NCI-H69 (cell line): ENCODE data around the gene KLHDC10.
"Not testable (repeated sequence)": the region's sequence is repeated elsewhere in the genome, so short reads cannot be mapped to it uniquely, and the experiment has no call there.

ENCODE experiments used
- DNase-seq: peaks from one replicate; lab custom pipeline; 2025; lab: John Stamatoyannopoulos, UW

KLHDC10 gene, protein sequence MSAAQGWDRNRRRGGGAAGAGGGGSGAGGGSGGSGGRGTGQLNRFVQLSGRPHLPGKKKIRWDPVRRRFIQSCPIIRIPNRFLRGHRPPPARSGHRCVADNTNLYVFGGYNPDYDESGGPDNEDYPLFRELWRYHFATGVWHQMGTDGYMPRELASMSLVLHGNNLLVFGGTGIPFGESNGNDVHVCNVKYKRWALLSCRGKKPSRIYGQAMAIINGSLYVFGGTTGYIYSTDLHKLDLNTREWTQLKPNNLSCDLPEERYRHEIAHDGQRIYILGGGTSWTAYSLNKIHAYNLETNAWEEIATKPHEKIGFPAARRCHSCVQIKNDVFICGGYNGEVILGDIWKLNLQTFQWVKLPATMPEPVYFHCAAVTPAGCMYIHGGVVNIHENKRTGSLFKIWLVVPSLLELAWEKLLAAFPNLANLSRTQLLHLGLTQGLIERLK

DNA sequence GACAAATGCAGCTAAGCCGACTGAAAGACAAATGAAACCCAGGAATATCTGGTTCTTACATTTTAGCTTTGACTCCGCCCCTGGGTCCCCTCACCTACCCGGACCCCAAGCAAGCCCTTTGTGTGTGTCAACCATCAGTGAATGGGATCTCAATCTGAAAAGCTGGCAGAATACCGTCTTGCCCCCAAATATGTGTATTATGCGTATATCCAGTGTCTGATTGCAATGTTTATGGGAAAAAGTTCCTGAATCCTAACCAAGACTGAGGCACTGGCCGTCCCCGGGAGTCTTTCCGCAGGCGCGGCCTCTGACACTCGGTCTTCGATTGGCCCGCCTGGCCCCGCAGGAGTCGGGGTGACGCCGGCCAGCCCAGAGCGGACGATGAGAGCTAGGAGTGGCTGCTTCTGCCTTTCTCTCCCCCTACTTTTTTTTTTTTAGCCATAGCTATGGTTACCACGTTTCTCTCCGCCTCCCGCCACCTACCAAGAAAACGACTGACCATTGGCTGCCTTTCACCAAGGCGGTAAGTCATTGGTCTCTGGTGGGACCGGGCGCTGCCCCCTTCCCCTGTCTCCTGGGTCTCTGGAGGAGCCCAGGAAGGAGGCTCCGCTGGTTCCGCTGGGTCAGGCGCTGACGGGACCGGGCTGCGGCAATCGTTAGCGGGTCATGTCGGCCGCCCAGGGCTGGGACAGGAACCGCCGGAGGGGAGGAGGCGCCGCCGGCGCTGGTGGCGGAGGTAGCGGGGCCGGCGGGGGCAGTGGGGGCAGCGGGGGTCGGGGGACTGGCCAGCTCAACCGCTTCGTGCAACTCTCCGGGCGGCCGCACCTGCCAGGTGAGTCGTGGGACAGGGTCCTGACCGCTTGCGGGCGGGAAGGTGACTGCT, at the start of gene KLHDC10:
Gene KLHDC10, plus strand, starts transcription at position 557 of the 883 bp plus-strand sequence. Its CDS starts 110 bp downstream, at position 667.
- peak; percentile 99 for DNase-seq

GRCh38 chr7:130021105-130021834, 49.1 kb upstream of the KLHDC10 start:
- no peak for DNase-seq

DNA sequence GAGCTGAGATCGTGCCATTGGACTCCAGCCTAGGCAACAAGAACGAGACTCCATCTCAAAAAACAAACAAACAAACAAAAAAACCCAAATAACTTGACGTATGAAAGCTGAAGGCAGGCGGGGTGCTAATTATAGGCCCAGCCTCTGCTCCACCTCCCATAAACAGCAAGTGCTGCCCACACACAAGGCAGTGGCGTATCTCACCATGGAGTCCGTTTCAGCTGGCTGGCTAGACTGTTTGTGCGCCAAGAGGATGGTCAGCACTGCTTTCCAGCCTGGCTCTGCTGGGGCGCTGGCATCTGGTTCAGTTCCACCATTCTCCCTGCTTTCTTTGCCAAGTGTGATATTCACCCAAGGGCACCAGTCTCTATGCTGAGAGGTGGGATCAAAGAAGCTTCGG, 48.2 kb upstream of the KLHDC10 start:
- DNase-seq = peak; percentile 19

- peak; percentile 26 for DNase-seq
Observed at GRCh38 chr7:130022623-130023175, 47.6 kb upstream of the KLHDC10 start.

DNA sequence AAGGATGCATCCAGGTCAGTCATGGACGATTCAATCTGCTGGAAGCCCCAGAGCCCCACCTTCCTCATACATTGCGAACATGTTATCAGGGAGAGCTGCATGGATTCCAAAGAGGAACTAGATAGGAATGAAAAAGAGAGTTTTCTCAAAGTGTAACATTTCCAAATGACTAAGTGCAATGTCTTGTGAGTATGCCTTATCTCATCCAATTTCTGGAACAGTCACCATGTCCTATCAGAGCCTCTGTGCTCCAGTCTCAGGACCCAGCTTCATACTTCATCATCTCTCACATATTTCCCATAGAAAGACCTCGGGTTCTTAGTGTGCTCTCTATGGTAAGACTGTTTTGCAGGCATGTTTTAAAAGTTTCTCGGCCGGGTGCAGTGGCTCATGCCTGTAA, 45.9 kb upstream of the KLHDC10 start:
- no peak for DNase-seq

- no peak for DNase-seq
Observed at GRCh38 chr7:130032698-130033097, 37.6 kb upstream of the KLHDC10 start.

DNA sequence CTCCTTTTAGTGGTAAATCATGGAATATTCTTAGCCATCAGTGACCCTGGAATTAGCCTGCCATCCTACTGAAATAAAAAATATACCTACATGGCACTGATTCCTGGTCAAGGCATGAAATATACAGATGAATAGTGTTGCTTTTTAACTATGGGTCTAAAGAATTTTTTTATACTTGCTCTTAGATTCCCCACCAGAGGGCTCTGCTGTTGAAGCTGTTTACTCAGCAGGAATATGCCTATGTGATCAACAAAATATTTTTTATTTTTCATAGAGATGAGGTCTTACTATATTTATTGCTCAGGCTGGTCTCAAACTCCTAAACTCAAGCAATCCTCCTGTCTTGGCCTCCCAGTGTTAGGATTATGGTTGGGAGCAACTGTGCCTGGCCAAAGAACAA, 32.6 kb upstream of the KLHDC10 start:
- peak; percentile 17 for DNase-seq

- DNase-seq = no peak
Observed at GRCh38 chr7:130040576-130040975, 29.8 kb upstream of the KLHDC10 start.

- DNase-seq = no peak
Observed at GRCh38 chr7:130047831-130048230, 22.5 kb upstream of the KLHDC10 start.

GRCh38 chr7:130048906-130049305, 21.4 kb upstream of the KLHDC10 start:
- no peak for DNase-seq

GRCh38 chr7:130052250-130052649, 18.1 kb upstream of the KLHDC10 start:
- not testable (repeated sequence) for DNase-seq

- not testable (repeated sequence) for DNase-seq
Observed at GRCh38 chr7:130055198-130055597, 15.1 kb upstream of the KLHDC10 start.

DNA sequence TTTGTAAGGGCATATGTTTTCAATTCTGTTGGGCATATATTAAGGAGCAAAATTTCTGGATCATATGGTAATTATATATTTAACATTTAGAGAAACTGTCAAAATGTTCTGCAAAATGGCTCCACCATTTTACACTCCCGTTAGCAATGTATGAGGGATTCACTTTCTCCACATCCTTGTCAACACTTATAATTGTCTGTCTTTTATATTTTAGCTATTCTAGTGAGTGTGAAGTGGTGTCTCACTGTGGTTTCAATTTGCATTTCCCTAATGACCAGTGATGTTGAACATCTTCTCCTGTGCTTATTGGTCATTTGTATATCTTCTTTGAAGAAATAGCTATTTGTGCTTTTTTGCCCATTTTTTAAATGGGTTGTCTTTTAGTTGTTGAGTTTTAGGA, 8.1 kb upstream of the KLHDC10 start:
- no peak for DNase-seq

GRCh38 chr7:130063036-130063435, 7.3 kb upstream of the KLHDC10 start:
- peak; percentile 82 for DNase-seq

DNA sequence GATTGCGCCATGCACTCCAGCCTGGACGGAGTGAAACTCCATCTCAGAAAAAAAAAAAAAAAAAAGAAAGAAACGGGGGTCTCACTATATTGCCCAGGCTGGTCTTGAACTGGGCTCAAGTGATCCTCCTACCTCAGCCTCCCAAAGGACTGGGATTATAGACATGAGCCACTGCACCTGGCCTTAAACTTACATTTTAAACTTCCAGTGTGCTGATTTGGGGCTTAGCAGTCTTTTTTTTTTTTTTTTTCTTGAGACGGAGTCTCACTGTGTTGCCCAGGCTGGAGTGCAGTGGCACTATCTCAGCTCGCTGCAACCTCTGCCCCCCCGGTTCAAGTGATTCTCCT, 5.8 kb upstream of the KLHDC10 start:
- DNase-seq = not testable (repeated sequence)

- no peak for DNase-seq
Observed at GRCh38 chr7:130065500-130066152, 4.7 kb upstream of the KLHDC10 start.

DNA sequence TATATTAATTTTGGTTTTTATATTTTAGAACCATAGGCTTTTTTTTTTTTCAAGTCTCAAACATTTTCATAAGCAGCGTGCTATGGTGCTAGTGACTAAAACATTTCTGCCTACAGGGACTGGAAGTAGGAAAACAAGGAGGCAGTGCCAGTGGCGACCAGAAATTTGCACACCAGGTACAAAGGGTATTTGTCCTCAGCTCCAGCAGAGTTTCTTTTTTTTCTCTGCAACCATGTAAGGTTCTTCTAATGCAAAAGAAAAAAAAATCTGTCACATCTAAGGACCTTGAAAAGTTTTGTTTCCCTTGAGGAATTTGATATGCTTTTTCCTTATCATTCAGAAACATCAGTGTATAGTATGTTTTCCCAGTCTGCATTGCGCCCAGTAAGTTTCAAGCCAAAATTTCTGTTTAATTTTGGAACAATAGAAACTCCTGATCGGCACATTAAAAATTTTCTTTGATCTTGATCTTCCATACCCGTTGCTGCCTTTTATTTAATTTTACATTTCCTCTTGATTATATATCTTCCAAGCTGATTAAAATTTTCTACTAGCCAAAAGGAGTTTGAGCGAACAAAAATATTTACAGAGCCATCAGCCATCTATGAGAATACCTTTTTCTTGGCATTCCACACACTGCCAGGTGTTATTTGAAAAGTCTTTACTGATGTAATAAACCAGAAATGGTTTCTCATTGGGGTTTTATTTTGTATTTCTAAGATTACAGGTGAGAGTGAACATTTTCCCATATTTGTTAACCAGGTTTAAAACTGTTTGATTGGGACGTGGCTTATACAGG, 956 bp upstream of the KLHDC10 start:
- peak; percentile 27 for DNase-seq

DNA sequence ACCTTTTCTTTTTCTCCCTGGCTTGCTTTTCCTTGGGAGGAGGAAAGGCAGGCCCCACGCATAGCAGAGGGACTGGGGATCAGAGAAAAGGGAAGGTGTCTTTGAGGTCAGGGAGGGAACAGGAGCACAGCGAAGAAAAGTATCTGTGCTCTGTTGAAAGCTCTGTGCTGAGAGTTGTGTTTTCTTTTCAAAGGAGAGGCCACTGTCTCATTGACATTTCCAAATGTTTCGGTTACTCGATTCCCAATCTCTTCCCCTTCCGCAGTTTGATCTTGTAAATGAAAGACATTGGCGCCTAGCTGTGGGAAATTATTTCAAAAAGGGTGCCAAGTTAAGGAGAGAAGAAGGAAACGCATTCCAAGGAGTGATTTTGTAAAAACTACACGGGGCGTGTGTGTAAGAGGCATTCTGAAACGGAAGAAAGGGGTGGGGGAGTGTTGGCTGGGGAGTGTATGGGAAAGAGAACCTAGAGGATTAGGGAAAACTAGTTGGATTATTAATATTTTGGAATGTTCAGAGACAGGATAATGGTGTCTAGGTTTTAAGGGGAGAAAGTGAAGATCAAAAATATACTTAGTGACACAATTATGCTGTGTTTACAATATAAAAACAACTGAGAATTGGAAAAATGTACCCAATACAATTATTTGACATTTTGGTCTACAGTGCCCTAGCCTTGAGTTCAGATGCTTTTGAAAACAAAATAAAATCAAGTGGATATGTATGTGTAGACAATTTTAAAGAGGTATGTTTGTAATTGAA, 708 bp downstream of the KLHDC10 start:
- DNase-seq = peak; percentile 49

- DNase-seq = peak; percentile 91
Observed at GRCh38 chr7:130071701-130072622, 1.6 kb downstream of the KLHDC10 start.
